GM10847 (cell line): Measurements from ENCODE around the gene TMEM239.

Experiments
- POLR2A ChIP-seq: IDR thresholded peaks from 2 replicates; pipeline ENCODE4 v1.6.1; 2011; ENCODE audit not compliant: insufficient read length; ENCODE audit errors: extremely low read depth

TMEM239 gene

GRCh38 chr20:2816030-2816582 is at the start of gene TMEM239:
TSS of gene TMEM239 (plus strand) at chr20:2816364. CDS start at chr20:2816555, 191 bp downstream.
- no peak for TF ChIP-seq POLR2A

GRCh38 chr20:2767768-2768631 is 48.2 kb upstream of the TMEM239 start:
- TF ChIP-seq POLR2A: no peak

GRCh38 chr20:2768632-2769015 is 47.5 kb upstream of the TMEM239 start:
- no peak for TF ChIP-seq POLR2A

GRCh38 chr20:2771631-2772080 is 44.5 kb upstream of the TMEM239 start:
- no peak for TF ChIP-seq POLR2A

- no peak for TF ChIP-seq POLR2A
Observed at GRCh38 chr20:2773812-2774211, 42.4 kb upstream of the TMEM239 start.

- no peak for TF ChIP-seq POLR2A
Observed at GRCh38 chr20:2775139-2775538, 41.0 kb upstream of the TMEM239 start.

GRCh38 chr20:2778602-2779321 is 37.4 kb upstream of the TMEM239 start:
- no peak for TF ChIP-seq POLR2A

GRCh38 chr20:2780948-2781347 is 35.2 kb upstream of the TMEM239 start:
- TF ChIP-seq POLR2A: no peak

GRCh38 chr20:2783908-2784566 is 32.1 kb upstream of the TMEM239 start:
- TF ChIP-seq POLR2A: no peak

- TF ChIP-seq POLR2A: no peak
Observed at GRCh38 chr20:2793471-2793870, 22.7 kb upstream of the TMEM239 start.

- TF ChIP-seq POLR2A: no peak
Observed at GRCh38 chr20:2794202-2794748, 21.9 kb upstream of the TMEM239 start.

GRCh38 chr20:2794866-2795447 is 21.2 kb upstream of the TMEM239 start:
- no peak for TF ChIP-seq POLR2A

GRCh38 chr20:2795451-2795850 is 20.7 kb upstream of the TMEM239 start:
- no peak for TF ChIP-seq POLR2A

GRCh38 chr20:2796011-2796660 is 20.0 kb upstream of the TMEM239 start:
- no peak for TF ChIP-seq POLR2A
